GM18502 (cell line): ENCODE results near the gene MRGPRE.
"Not testable (repeated sequence)": the region's sequence is repeated elsewhere in the genome, so short reads cannot be mapped to it uniquely, and the experiment has no call there.

ENCODE experiments used
- ATAC-seq: cut with Tn5 transposase; IDR thresholded peaks from one replicate; pipeline ENCODE4 v1.9.1; 2021; ENCODE audit warnings: mild to moderate bottlenecking; ENCODE audit not compliant: unreplicated experiment, poor library complexity

Gene MRGPRE, protein sequence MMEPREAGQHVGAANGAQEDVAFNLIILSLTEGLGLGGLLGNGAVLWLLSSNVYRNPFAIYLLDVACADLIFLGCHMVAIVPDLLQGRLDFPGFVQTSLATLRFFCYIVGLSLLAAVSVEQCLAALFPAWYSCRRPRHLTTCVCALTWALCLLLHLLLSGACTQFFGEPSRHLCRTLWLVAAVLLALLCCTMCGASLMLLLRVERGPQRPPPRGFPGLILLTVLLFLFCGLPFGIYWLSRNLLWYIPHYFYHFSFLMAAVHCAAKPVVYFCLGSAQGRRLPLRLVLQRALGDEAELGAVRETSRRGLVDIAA

GRCh38 chr11:3231851-3232744, at the start of gene MRGPRE:
Gene MRGPRE (minus strand): TSS chr11:3232417. CDS start chr11:3228799, 3,618 bp downstream.
- no peak for ATAC-seq

DNA sequence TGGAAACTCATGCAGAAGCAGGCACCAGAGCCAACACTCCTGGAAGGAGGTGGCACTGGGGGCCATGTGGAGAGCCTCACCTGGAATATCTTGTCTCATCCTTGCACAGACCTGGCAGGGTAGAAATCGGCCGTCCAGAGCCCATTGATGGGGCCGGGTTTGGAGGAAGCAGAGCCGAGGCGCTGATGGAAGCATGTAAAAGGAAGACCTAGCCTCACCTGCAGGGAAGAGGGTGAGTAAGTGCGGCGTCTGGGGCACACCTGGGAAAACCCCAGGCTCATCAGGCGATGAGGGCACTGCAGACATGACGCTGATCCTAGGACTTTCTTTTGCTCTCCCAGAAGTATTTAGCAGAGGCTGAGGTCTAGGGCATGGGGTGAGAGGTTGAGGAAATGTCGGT, 48.9 kb upstream of the MRGPRE start:
- ATAC-seq = not testable (repeated sequence)

DNA sequence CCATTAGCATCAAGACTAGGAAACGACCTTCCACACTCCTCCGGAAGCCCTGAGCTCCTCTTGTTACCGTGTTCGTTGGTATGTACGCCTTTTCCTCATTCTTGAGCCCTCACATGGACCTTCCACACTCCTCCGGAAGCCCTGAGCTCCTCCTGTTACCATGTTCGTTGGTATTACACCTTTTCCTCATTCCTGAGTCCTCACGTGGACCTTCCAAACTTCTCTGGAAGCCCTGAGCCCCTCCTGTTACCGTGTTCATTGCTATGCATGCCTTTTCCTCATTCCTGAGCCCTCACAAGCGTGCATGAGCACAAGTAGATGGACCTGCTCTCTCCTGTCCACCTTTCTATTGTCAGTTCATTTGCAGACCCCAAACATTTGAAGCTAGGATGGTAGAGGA, 48.4 kb upstream of the MRGPRE start:
- ATAC-seq = not testable (repeated sequence)

- not testable (repeated sequence) for ATAC-seq
These were observed 46.7 kb upstream of the MRGPRE start for GRCh38 chr11:3278922-3279321.

DNA sequence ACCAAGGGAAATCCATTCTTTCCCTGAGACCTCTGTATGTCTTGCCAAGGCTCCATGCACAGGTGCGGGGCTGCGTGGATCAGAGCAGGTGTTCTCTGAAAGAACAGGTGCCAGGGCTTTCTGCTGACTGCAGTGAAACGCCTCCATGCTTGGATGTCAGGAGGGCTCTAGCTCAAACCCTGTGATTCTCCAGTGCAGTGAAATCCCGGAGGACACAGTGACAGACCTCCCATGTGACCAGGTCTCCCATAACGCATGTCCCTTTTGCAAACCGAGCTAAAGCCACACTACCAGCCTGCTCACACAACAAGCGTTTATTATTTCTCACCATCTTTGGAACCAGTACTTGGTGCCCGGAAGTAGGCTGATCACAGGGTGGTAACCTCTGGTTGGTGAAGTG, 41.4 kb upstream of the MRGPRE start:
- not testable (repeated sequence) for ATAC-seq

DNA sequence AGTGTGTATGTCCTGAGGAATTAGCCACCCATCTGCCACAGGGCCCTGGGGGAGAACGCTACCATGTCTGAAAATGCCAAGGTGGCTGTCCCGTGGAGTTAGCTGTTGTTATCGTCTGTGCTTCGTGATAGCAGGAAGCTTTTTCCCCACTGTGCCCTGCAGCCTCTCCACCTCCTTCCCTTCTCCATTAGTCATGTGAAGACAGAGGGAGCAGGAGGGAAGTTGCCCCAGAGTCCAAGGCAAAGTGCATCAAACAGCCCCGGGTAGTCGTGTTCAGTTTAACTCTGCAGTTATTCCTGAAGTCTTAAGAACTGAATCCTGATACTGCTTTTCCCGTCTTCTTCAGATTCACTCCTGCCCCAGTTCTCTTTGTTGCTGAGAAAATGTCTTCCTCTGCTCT, 30.3 kb upstream of the MRGPRE start:
- ATAC-seq = not testable (repeated sequence)

DNA sequence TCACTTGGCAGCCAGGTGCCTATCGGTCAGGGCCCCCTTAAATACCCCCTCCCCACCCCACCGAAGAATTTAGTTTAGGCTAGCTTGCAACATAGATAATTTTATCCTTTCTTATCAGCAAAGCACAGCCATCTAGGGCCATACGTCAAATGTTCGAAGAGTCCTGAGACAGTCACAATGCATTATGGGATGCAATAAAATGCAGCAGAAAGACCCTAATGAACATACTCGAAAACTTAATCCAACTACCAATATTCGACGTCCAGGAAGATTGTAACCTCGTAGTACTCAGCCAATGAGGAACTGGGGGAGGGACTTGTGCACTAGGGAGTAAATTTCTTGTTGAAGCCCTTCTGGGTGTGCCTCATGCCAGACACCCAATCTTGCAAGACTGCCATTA, 29.6 kb upstream of the MRGPRE start:
- ATAC-seq = not testable (repeated sequence)

- not testable (repeated sequence) for ATAC-seq
These were observed 25.3 kb upstream of the MRGPRE start for GRCh38 chr11:3257509-3257908.

DNA sequence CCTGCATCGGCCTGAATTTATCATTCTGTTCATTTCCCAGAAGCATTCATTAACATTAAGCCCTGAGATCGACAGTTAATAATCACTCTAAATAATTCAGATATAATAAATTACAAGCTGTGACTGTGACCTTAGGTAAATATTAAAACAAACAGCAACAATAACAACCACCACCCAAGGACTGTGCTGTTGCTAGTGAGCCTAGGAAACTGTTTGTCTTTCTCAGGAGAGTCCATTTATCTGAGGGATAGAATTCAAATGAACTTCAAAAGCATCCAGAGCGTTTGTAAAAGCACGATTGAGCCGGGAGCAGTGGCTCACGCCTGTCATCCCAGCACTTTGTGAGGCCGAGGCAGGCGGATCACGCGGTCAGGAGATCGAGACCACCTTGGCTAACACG, 23.0 kb upstream of the MRGPRE start:
- not testable (repeated sequence) for ATAC-seq

DNA sequence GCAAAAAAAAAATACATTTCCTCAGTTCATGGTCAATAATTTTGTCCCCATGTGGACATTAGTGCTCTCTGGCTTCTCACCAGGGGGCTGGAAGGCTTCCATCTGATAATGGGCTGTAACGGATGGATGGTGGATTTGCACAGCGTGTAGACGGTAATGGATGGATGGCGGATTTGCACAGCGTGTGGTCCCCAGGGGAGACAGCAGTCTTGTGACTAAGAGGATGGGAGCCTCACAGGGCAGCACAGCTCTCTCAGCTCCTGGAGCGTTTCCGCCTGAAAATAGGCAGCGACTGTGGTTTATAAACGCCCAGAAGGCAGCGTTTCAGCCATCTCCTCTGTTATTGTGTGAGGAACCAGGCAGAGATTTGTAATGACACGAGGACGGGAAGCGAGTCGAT, 22.6 kb upstream of the MRGPRE start:
- ATAC-seq = not testable (repeated sequence)

- ATAC-seq = no peak
These were observed 12.9 kb upstream of the MRGPRE start for GRCh38 chr11:3245071-3245470.

- no peak for ATAC-seq
These were observed 11.7 kb upstream of the MRGPRE start for GRCh38 chr11:3243880-3244279.

DNA sequence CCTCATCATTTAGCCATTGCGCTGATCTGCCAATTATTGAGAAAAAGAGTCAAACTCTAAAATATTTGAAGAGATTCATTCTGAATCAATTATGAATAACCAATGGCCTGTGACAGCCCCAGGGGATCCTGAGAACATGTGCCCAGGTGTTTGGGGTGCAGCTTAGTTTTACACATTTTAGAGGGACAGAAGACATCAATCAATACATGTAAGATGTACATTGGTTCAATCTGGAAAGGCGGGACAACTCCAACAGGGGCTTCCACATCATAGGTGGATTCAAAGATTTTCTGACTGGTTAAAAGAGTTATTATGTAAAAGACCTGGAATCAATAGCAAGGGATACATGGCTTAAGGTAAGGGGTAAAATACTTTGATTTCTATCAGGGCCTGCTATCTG, 4.9 kb upstream of the MRGPRE start:
- ATAC-seq = no peak

GRCh38 chr11:3234846-3235245, 2.6 kb upstream of the MRGPRE start:
- no peak for ATAC-seq

- no peak for ATAC-seq
These were observed 739 bp upstream of the MRGPRE start for GRCh38 chr11:3232956-3233355.

DNA sequence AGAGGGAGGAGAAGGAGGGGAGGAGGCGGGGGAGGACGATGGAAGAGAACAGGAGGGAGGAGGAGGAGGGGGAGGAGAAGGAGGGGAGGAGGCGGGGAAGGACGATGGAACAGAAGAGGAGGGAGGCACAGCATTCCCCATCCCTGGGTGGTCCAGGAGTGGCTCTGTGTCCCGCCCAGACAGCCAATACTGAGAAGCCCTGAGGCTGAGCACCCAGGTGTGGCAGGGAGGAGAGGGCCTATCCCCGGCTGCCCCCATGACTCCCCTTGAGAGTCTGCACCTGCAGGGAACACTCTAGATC, 717 bp downstream of the MRGPRE start:
- ATAC-seq = no peak

- ATAC-seq = no peak
These were observed 1.3 kb downstream of the MRGPRE start for GRCh38 chr11:3230636-3231549.

DNA sequence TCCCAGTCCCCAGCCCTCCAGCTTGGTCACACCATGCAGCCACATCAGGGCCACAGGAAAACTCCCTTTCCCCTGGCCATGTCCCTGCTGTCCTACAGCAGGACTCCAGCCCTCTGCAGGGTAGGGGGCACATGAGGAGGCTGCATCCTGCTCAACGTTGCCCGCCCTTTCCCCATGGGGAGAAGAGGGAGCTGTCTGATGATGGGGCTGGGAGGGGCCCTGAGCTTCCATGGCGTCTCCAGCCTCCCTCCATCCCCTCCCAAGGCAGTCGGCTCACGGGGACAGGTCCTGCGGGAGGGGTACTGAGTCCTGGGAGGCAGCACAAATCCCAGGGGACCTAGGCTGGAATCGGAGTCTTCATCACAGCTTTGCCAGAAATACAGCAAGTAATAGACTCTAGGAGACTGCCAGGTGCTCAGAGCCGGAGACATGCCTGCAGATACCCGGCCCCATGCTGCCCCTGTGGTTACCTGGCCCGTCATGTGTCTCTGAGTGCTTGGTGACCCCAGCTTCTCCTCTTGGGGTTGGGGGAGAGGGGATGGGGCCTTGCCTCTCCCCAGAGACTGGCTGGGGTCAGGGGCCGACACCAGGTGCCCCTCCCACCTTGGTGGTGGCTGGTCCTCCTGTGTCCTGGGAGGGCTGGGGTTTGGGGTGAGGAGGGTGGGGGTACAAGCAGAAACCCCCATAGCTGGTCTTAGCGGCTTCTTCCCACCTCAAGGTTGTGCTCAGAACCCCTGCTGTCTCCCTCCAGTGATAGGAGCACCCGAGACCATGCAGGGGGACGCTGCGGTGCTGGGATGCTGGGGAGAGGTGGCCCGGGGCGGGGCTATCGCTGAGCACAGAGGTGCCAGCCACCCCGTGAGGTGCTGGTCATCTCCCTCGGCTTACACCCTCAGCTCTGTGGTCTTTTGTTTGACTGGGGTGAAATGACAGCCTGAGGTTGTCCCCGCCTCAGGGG, 2.3 kb downstream of the MRGPRE start:
- no peak for ATAC-seq

DNA sequence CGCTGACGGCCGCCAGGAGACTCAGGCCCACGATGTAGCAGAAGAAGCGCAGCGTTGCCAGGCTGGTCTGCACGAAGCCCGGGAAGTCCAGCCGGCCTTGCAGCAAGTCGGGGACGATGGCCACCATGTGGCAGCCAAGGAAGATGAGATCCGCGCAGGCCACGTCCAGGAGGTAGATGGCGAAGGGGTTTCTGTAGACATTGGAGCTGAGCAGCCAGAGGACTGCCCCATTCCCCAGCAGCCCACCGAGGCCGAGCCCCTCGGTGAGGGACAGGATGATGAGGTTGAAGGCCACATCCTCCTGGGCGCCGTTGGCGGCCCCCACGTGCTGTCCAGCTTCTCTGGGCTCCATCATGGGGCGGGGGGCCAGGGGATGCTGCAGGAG, 3.8 kb downstream of the MRGPRE start:
- no peak for ATAC-seq
